H9 (cell line): Measurements from ENCODE around the gene TRIM44. TPM values are rescaled to one million over a fixed set of nuclear protein-coding genes. Genes with fewer than 3 reads are reported as not detected.

Experiments used
- DNase-seq: peaks from one replicate; pipeline ENCODE4 v3.0.0-alpha.2; 2017
- H2AFZ ChIP-seq: one replicate; pipeline ENCODE4 v1.6.1; 2013; ENCODE audit warnings: mild to moderate bottlenecking, low read length, control low read depth, moderate library complexity
- H2AK5ac ChIP-seq: 2 replicates; pipeline ENCODE4 v1.6.1; 2013; ENCODE audit warnings: low read length, control low read depth, mixed read lengths; ENCODE audit not compliant: insufficient read length
- H2BK120ac ChIP-seq: one replicate; pipeline ENCODE4 v1.6.1; 2013; ENCODE audit warnings: low read depth, mild to moderate bottlenecking, low read length, control low read depth, inconsistent platforms; ENCODE audit not compliant: poor library complexity, severe bottlenecking
- H2BK12ac ChIP-seq: 2 replicates; pipeline ENCODE4 v1.6.1; 2013; ENCODE audit warnings: low read length, control low read depth, mixed read lengths, low read depth; ENCODE audit not compliant: insufficient read length
- H2BK15ac ChIP-seq: 2 replicates; pipeline ENCODE4 v1.6.1; 2013; ENCODE audit warnings: low read depth, low read length, control low read depth
- H2BK20ac ChIP-seq: one replicate; pipeline ENCODE4 v1.6.1; 2013; ENCODE audit warnings: low read depth, mild to moderate bottlenecking, low read length, control low read depth, inconsistent platforms; ENCODE audit not compliant: poor library complexity, severe bottlenecking
- H2BK5ac ChIP-seq: 2 replicates; pipeline ENCODE4 v1.6.1; 2013; ENCODE audit warnings: low read length, control low read depth, mixed read lengths; ENCODE audit not compliant: insufficient read length
- H3K14ac ChIP-seq: 2 replicates; pipeline ENCODE4 v1.6.1; 2013; ENCODE audit warnings: low read length, control low read depth; ENCODE audit not compliant: insufficient read depth
- H3K18ac ChIP-seq: 2 replicates; pipeline ENCODE4 v1.6.1; 2013; ENCODE audit warnings: low read depth, mild to moderate bottlenecking, mixed read lengths, low read length, control low read depth; ENCODE audit not compliant: insufficient read length
- H3K23ac ChIP-seq: 2 replicates; pipeline ENCODE4 v1.6.1; 2013; ENCODE audit warnings: low read length, control low read depth, mixed read lengths, low read depth; ENCODE audit not compliant: insufficient read length
- H3K23me2 ChIP-seq: 2 replicates; pipeline ENCODE4 v1.6.1; 2013; ENCODE audit warnings: low read depth, mild to moderate bottlenecking, mixed read lengths, low read length, control low read depth; ENCODE audit not compliant: insufficient read length, poor library complexity, severe bottlenecking
- H3K27ac ChIP-seq: 2 replicates; pipeline ENCODE4 v1.5.1; 2013; ENCODE audit warnings: low read length, control low read depth, mixed read lengths, low read depth; ENCODE audit not compliant: insufficient read length
- H3K27me3 ChIP-seq: 2 replicates; pipeline ENCODE4 v1.6.1; 2013; ENCODE audit warnings: low read length, control low read depth, inconsistent platforms; ENCODE audit not compliant: insufficient read depth
- H3K4ac ChIP-seq: 2 replicates; pipeline ENCODE4 v1.6.1; 2013; ENCODE audit warnings: low read depth, mild to moderate bottlenecking, control low read depth, inconsistent platforms, low read length, moderate library complexity
- H3K4me1 ChIP-seq: 2 replicates; pipeline ENCODE4 v1.6.1; 2013; ENCODE audit warnings: low read length, control low read depth, inconsistent platforms; ENCODE audit not compliant: insufficient read depth
- H3K4me2 ChIP-seq: 2 replicates; pipeline ENCODE4 v1.6.1; 2013; ENCODE audit warnings: low read length, control low read depth, mixed read lengths; ENCODE audit not compliant: insufficient read length, insufficient read depth
- H3K56ac ChIP-seq: 2 replicates; pipeline ENCODE4 v1.6.1; 2013; ENCODE audit warnings: low read depth, mild to moderate bottlenecking, mixed read lengths, low read length, control low read depth; ENCODE audit not compliant: insufficient read length
- H3K79me1 ChIP-seq: 2 replicates; pipeline ENCODE4 v1.6.1; 2013; ENCODE audit warnings: low read depth, mild to moderate bottlenecking, moderate library complexity, low read length, control low read depth, inconsistent platforms; ENCODE audit not compliant: insufficient read depth, poor library complexity, severe bottlenecking
- H3K79me2 ChIP-seq: 2 replicates; pipeline ENCODE4 v1.6.1; 2013; ENCODE audit warnings: low read length, control low read depth, inconsistent platforms; ENCODE audit not compliant: insufficient read depth
- H3K9ac ChIP-seq: 2 replicates; pipeline ENCODE4 v1.6.1; 2013; ENCODE audit warnings: low read length, control low read depth, mixed read lengths; ENCODE audit not compliant: insufficient read length; ENCODE audit errors: extremely low read depth
- H3K9me3 ChIP-seq: one replicate; pipeline ENCODE4 v1.6.1; 2013; ENCODE audit warnings: low read depth, low read length, inconsistent platforms; ENCODE audit not compliant: control insufficient read depth
- H3T11ph ChIP-seq: one replicate; pipeline ENCODE4 v1.6.1; 2013; ENCODE audit warnings: mild to moderate bottlenecking, low read length, control low read depth, inconsistent platforms
- H4K20me1 ChIP-seq: one replicate; pipeline ENCODE4 v1.6.1; 2013; ENCODE audit not compliant: control insufficient read depth, insufficient read length, insufficient read depth
- H4K5ac ChIP-seq: 2 replicates; pipeline ENCODE4 v1.6.1; 2013; ENCODE audit warnings: low read depth, mild to moderate bottlenecking, mixed read lengths, low read length, control low read depth; ENCODE audit not compliant: insufficient read length
- H4K8ac ChIP-seq: replicated peaks from 2 replicates; pipeline ENCODE4 v1.6.1; 2013; ENCODE audit warnings: low read length, control low read depth, mixed read lengths, low read depth; ENCODE audit not compliant: insufficient read length
- H4K91ac ChIP-seq: 2 replicates; pipeline ENCODE4 v1.6.1; 2013; ENCODE audit warnings: low read depth, mild to moderate bottlenecking, moderate library complexity, mixed read lengths, low read length, control low read depth; ENCODE audit not compliant: insufficient read length
- H3K27ac Mint-ChIP-seq, 3 experiments: 2 replicates in 2 of 3; 3 replicates in 1 of 3; pipeline ENCODE4 v1.8.0; 2020 to 2021; ENCODE audit warnings: mixed read lengths in 3 of 3, mild to moderate bottlenecking in 1 of 3, moderate library complexity in 1 of 3
- H3K27me3 Mint-ChIP-seq: 2 replicates; pipeline ENCODE4 v1.8.0; 2021; ENCODE audit warnings: low read depth, mild to moderate bottlenecking, moderate library complexity, mixed read lengths
- H3K36me3 Mint-ChIP-seq, 3 experiments: 2 replicates in 2 of 3; 3 replicates in 1 of 3; pipeline ENCODE4 v1.8.0; 2020 to 2021; ENCODE audit warnings: low read depth in 3 of 3, mixed read lengths in 3 of 3; ENCODE audit not compliant: insufficient read depth in 1 of 3
- H3K4me1 Mint-ChIP-seq, 2 experiments: 2 replicates each; pipeline ENCODE4 v1.8.0; 2020; ENCODE audit warnings: mixed read lengths in 2 of 2
- H3K4me3 Mint-ChIP-seq, 2 experiments: 2 replicates in 1 of 2; 3 replicates in 1 of 2; pipeline ENCODE4 v1.8.0; 2020 to 2021; ENCODE audit warnings: mild to moderate bottlenecking in 2 of 2, mixed read lengths in 2 of 2, moderate library complexity in 1 of 2
- H3K9me3 Mint-ChIP-seq, 2 experiments: 2 replicates in 1 of 2; 3 replicates in 1 of 2; pipeline ENCODE4 v1.8.0; 2020; ENCODE audit warnings: mild to moderate bottlenecking in 2 of 2, mixed read lengths in 2 of 2, moderate library complexity in 1 of 2
- CTCF ChIP-seq: fragments of 200-600 bp; sonication (generic); conservative IDR thresholded peaks from 3 replicates; pipeline ENCODE4 v1.8.0; 2021; ENCODE audit warnings: antibody characterized with exemption, mild to moderate bottlenecking
- WGBS: extraction: QIAGEN DNeasy Blood & Tissue Kit; methylation state at CpG from one replicate; pipeline ENCODE4 v1.1.7; 2013; ENCODE audit warnings: missing lambda C conversion rate, low lambda C conversion rate, mixed read lengths; ENCODE audit not compliant: insufficient read length; ENCODE audit errors: extremely low coverage; 5-methylcytosine and 5-hydroxymethylcytosine counted together
- total RNA-seq: library from RNA; stranded (reverse); gene quantifications from 2 replicates; pipeline ENCODE4 v1.2.1, GENCODE V29; 2021

Gene TRIM44
- total RNA-seq, 1 experiment from 2014 or later = 37.7 TPM

GRCh38 chr11:35664977-35665441 lies 2.4 kb downstream of the TRIM44 start:
- DNase-seq = no peak
- H3K4me1 ChIP-seq = 0 out of 2 replicates have a peak, but pooled peaks cover 2% of the 10 kb centered on the region
- no peaks in the 10 kb centered on the region for H4K20me1 ChIP-seq
- no CpG with 5 or more reads among the region's 5 CpGs for WGBS
- no peak overlapping the region for H2BK20ac ChIP-seq
- H3K4me1 Mint-ChIP-seq = peaks cover 7 to 15% of the 10 kb centered on the region in 2 experiments; a peak in 3 of 4 replicates
- peaks cover 3% of the 10 kb centered on the region; the same call in 1 of the 2 replicates for H3K79me2 ChIP-seq
- no peak overlapping the region for H2BK15ac ChIP-seq
- H3K18ac ChIP-seq = no peak overlapping the region
- no peak overlapping the region for H4K5ac ChIP-seq
- no peak overlapping the region for H3K9ac ChIP-seq
- H3K27me3 ChIP-seq = peaks cover 6% of the 10 kb centered on the region; the same call in 1 of the 2 replicates
- no peak overlapping the region for H4K8ac ChIP-seq
- peaks cover 33 to 40% of the 10 kb centered on the region in 2 experiments for H3K9me3 Mint-ChIP-seq
- no peak overlapping the region for H2AFZ ChIP-seq
- no peak overlapping the region for H3K14ac ChIP-seq
- no peak overlapping the region for H2BK5ac ChIP-seq
- no peak overlapping the region for H3K56ac ChIP-seq
- no peak overlapping the region for H3K27ac ChIP-seq
- H3K79me1 ChIP-seq = no peaks in the 10 kb centered on the region
- H3K4ac ChIP-seq = no peak overlapping the region
- H3K36me3 Mint-ChIP-seq = peaks cover 33 to 54% (median 35%) of the 10 kb centered on the region in 3 experiments
- no peak overlapping the region for H2AK5ac ChIP-seq
- H3K9me3 ChIP-seq = no peaks in the 10 kb centered on the region
- H3K27me3 Mint-ChIP-seq = peaks cover 39% of the 10 kb centered on the region
- H3K4me3 Mint-ChIP-seq = no peak overlapping the region
- H3K23ac ChIP-seq = no peak overlapping the region
- H4K91ac ChIP-seq = no peak overlapping the region
- TF ChIP-seq CTCF = no peak
- no peak overlapping the region for H2BK12ac ChIP-seq
- H3K27ac Mint-ChIP-seq = no peak overlapping the region
- H3K23me2 ChIP-seq = peaks cover 14% of the 10 kb centered on the region
- H3K4me2 ChIP-seq = no peak overlapping the region
- H2BK120ac ChIP-seq = no peak overlapping the region
- H3T11ph ChIP-seq = no peak overlapping the region
